Forelimb muscle (tissue), 1 donor: ENCODE results near the gene PARD3B. TPM values are rescaled to one million over a fixed set of nuclear protein-coding genes. Genes with fewer than 3 reads are reported as not detected.
"Not testable (repeated sequence)": the region's sequence is repeated elsewhere in the genome, so short reads cannot be mapped to it uniquely, and the experiment has no call there.

Experiments
- DNase-seq: peaks from one replicate; pipeline ENCODE4 v3.0.0-alpha.2; 2013; ENCODE audit warnings: low read depth
- polyA plus RNA-seq: library from polyadenylated mRNA; unstranded; fragments of 120-200 nt; gene quantifications from one replicate; pipeline ENCODE4 v1.2.1, GENCODE V29; 2013; ENCODE audit not compliant: insufficient read length

The PARD3B gene
- polyA plus RNA-seq, 1 donor = 6.8 TPM

- DNase-seq = no peak
Measured at GRCh38 chr2:205460217-205460616, 914.9 kb downstream of the PARD3B start.

- no peak for DNase-seq
Measured at GRCh38 chr2:205461169-205461568, 915.9 kb downstream of the PARD3B start.

DNA sequence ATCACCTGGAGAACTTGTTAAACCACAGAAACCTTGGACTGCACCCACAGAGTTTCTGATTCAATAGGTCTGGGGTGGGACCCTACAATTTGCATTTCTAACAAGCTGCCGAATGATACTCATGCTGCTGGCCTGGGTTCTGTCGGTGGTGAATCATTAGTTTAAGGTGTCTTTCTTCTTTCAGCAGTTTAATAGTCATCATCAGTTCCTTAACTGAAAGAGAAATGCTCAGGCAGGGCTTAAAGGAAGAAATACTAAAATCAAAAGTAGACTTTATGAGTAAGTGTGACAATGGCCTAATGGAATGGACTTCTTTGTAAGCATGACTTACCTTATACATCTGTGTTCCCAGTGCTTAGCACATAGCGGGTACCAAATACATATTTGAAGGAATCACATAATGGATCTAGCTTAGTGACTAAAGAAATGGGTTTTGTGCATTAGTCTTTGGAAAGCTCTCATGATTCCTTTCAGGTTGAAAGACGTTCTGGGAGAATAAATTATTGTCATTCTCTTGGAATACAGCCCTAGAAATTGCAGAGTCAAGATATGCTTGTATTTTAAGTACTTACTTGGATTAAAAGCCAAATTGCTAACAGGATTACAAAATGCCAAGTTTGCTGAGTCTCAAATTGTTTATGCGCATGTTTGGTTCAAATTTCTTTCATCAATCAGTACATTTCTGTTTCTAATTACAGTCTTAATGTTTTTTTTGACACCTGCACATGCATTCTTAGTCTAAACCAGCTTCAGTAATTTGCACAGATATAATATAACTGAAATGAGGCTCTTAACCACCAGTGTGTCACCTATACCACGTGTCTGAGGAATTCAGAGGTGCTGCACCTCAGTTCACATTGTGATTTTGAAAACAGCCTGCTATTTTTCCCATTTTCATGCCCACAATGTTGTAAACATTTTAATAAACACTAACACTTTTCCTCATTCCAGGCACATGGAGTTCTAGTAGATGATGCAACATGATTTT lies 916.7 kb downstream of the PARD3B start:
- no peak for DNase-seq

DNA sequence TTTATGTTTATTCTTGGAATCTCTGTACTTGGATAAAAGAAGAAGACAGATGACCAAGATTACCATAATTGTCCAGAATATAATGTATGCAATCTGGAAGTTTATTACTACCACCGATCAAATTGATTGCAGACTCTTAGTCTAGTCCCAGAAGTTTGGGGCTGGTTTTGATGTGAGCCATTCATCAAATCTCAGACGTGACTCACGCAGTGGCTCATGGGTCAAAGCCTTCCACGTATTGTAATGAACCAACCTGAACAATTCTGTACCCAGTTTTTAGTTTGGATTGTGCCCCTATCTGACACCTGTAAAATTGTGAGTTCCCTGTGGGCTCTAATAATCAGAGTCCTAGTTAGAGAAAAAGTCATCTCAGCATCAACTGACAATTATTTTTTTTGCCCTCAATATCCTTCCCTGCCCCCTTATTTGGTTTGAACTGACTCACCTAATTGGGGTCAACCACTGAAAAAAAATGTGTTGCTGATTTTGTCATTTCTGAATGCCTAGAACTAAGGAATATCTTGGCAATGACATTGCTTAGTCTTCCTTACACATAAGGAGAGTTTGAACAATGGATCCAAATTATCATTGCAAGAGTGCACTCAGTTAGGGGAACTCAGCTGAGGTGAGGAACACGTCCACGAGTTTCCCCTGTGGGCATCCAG lies 917.5 kb downstream of the PARD3B start:
- DNase-seq = no peak

DNA sequence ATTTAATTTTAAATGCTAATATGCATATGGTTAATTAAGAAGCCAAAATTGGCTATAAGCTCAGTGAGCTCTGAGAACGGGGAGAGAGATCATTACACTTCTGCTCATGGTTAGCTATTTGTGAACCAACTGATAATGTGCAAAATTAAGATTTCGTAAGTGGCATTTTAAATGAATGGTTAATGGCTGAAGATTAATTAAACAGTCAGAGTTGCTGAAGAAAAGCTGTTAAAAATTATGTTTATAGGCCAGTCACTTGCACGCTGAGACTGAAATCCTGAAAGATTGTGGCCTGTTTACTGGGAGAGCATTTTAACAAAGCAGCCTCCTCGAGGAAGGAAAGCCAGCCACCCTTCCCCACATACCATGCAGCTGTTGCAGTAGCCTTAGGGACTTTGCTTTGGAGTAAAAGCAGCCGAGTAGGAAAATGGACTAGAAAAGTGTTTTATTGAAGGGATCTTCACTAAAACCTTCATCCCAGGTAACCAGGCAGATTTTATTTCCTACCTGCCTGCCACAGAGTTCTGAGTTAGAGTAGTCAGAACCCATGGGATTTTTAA lies 918.3 kb downstream of the PARD3B start:
- no peak for DNase-seq

DNA sequence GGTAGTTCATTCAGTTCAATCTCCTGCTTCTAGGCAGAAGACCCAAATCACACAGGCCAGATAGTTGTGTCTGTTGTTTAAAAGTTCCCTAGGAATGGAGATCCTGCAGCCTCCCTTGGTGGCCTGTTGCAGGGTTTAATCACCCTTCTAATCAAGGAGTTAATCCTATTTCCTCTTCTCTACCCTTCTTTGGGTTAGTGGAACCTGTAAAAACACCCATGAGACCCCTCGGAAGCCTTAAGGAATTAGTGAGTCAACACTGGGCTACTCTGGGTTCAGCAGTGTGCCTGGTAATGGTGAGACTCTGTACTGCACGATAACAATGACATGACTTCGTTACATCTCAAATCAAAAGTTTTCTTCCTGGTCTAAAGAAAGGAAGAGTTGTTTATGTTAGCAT lies 919.4 kb downstream of the PARD3B start:
- DNase-seq = no peak

DNA sequence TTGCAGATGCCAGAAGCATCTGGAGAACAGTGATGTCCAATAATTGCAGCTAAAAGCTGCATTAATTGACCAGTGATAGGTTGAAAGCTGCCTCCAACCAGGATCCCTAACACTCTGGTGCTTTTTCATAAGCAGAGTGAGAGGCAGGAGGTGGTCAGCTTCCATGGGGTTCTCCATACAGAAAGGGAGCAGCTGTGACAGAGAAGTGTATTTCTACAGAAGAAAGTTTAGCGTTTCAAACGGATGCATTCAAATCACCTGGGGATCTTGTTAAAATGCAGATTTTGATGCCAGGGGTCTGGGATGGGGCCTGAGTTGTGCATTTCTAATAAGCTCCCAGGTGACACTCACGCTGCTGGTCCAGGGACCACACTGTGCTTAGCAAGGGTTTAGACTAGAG lies 920.5 kb downstream of the PARD3B start:
- DNase-seq = no peak

- DNase-seq = no peak
Measured at GRCh38 chr2:205471776-205472175, 926.5 kb downstream of the PARD3B start.

- no peak for DNase-seq
Measured at GRCh38 chr2:205473791-205474190, 928.5 kb downstream of the PARD3B start.

- DNase-seq = no peak
Measured at GRCh38 chr2:205474741-205475415, 929.6 kb downstream of the PARD3B start.

GRCh38 chr2:205475416-205475768 lies 930.1 kb downstream of the PARD3B start:
- no peak for DNase-seq

DNA sequence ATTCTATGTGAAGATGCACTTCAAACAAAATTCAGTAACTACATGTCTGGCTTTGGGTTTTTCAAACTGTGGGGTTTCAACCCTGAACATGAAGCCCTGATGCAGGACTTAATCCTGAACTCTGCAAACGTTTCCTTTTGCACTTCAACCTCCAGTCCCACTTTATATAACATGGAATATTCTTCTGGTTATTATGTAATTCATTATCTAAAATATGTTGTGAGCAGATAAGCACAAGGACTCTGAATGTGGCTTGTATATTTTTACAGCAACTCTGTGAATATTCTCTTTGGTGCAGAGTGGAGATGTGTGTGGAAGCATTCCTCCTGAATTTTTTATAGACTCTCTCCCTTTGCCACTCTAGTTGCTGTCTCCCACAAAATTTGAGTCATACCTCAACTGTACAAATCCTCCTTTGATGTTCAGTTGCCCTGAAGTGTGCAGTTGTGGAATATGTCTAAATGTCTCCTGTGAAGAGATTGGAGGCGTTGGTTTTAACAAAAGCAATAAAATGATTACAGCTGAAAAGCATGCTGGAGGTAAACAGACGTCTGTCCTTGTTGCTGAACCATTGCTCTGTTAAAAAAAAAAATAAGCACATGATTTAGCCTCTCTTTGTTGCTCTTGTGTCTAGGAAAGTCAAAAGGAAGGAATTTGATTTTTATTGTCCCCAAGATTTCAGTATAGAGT lies 931.9 kb downstream of the PARD3B start:
- DNase-seq = no peak

GRCh38 chr2:205481861-205482260 lies 936.6 kb downstream of the PARD3B start:
- no peak for DNase-seq

DNA sequence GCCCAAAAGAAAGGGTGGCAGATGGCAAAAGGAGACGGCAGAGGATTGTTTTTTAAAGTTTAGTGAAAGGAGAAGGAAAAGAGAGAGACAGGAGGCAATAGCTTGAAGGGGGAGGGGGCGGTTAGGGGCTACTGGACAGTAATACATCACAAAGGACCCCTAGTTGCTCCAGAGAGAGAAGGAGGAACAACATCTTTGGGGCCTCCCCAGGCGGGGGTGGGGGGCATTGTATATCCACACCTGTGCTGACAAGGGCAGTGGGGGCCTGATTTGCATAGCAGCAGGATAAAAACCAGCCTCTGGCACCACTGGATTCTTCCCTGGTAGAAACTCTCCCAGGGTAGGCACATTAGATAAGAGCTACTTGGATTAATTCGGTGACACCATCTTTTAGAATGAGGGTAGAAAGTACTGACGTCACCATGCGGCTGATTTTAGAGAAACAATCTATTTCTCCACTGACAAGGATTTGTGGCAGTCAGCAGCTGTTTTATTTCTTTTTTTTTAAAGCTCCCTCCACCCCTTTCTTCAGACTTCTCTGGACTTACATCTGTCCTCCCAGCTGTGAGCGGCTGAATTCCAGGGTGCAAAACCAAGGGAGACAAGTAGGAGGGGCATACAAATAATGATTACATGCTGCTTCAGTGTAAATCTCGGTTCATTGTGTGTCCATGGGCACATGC lies 937.3 kb downstream of the PARD3B start:
- no peak for DNase-seq

DNA sequence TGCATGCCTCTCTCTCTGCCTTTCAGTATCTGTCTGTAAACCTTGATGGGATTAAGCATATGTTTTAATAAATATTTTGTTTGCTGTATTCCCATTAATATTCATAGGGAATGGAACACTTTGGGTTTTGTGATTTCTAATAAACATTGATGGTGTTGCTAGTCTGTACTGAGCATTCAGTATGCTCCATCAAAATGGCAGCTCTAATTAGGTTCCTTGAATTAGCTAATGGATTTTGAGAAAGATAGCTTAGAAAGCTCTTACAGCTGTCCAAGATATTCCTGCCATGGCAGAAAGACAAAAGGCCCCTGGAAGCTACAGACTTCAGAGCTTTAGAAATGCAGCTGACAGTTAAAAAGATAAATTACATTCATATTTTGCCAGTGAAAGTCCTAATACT lies 937.8 kb downstream of the PARD3B start:
- no peak for DNase-seq

- no peak for DNase-seq
Measured at GRCh38 chr2:205484215-205484614, 938.9 kb downstream of the PARD3B start.

DNA sequence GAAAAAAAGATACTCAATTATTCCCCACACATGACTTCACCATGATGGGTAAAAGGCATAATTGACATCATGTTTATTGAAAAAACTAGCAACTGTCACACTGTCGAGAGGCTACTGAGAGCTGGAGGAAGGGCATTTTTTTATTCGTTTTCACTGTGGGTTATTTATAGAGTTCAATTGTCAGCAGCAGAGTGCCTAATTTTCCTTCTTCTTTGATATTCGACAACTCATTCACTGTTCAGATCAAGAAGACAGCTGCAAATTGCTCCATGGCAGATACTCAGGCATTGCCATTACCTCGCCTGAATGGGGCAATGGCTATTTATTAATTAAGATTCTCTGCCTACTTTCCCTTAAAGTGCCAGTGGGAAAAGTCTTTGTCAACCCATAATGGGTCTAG lies 939.5 kb downstream of the PARD3B start:
- DNase-seq = no peak

DNA sequence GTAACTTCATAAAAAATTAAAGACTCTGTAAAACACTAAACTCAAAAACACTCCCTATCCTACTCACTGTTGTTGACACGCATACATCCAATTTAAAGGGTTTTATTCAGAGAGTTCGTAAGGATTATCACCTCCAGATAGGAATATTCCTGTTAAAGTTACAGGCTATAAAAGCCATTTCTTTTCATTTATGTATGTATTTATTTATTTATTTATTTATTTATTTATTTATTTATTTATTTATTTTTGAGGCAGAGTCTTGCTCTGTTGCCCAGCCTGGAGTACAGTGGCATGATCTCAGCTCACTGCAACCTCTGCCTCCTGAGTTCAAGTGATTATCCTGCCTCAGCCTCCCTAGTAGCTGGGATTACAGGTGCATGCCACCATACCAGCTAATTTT lies 948.3 kb downstream of the PARD3B start:
- not testable (repeated sequence) for DNase-seq

DNA sequence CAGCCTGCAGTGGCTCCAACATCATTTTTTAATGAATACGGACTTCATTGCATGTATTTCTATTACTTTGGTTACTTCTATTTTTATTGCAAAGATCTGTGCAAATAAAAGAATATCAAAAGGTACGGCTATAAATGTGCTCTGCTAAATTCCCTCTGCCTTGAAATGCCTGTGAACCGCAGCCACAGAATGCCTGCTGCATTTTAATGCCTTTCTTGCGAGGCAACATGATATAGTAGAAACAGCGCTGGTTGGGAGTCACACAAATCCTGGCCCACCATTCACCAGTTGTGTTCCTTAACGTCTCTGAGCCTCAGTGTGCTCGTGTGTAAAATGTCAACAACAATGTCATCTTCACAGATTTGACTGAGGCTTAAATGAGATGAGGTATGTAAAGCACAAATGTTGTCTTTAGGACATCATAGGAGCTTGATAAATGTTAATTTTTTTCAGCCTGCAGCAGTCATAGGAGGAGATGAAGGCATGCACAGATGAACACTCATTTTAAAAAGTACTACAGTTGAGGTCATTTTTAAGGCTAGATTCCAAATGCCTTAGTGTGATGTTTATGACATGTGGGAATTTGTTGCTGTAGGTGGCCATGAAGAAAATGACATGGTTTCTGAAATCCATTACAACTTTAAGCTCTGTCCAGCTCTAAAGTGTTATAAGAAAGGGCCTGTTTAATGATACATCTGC lies 949.4 kb downstream of the PARD3B start:
- no peak for DNase-seq

GRCh38 chr2:205495819-205496218 lies 950.5 kb downstream of the PARD3B start:
- no peak for DNase-seq
